Measurements from ENCODE around the gene MAST4.
A peak's percentile ranks its signal among the peaks of the same experiment; 100 is the strongest.

MAST4 gene

DNA sequence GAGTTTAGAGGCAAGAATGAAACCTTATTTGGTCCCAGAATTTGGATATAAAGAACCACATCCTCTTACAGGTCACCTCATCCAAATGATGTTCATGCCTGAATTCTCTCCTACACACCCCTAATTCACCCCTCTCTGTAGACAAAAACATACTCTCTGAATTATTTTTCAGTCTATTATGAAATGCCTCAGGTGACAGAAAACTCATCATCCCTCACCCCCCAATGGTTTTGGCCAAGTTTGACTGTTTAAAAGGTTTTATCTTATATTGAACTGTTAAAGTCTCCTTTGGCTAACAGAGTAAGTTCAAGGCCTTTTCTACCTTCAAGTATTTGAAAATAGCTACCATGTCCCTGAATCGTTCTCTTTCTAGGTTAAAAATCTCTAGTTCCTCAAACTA is 602.7 kb downstream of the MAST4 start:
- no peak for DNase-seq

DNA sequence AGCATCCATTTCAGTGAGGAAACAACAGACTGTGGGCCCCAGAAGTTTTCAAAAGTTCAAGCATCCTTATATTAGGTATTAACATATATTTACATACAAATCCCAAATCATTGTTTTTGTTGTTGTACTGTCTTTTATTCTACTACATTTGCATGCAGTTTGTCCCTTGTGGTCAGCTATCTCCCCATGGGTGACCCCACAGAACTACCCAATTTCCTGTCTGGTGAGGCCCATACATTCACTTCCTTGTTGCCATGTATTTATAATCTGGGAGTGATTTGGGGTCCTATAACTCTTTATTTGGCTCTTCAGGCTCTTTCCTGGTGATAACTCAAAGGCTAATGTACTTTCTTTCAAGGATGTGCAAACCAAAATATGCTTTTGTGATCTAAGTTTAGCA is 603.7 kb downstream of the MAST4 start:
- no peak for DNase-seq

- no peak for DNase-seq
Observed at GRCh38 chr5:67200809-67201562, 604.8 kb downstream of the MAST4 start.

DNA sequence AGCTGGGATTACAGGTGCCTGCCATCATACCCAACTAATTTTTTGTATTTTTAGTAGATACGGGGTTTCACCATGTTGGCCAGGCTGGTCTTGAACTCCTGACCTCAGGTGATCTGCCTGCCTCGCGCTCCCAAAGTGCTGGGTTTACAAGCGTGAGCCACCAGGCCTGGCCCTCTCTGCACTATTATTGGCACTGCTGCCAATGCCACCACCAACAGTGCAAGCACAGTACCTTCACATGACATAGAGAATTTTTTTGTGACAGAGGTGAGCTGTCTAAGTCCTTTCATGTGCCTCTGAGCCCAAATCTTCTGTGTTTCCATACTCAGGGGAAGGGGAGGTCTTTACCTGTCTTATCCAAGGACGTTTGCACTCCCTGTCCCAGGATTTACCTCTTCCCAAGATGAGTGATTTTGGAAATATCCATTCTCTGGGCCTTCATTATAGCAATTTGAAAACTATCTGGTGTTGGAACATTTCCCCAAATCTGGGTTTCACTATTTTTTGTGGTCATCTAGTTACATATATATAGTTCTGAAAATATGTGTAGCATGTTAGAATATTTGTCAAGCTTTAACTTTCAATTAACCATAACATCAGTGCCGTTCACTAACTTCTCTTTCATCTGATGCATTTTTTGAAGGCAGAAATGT is 605.8 kb downstream of the MAST4 start:
- DNase-seq = no peak

GRCh38 chr5:67202828-67203227 is 606.6 kb downstream of the MAST4 start:
- DNase-seq = no peak

- DNase-seq = no peak
Observed at GRCh38 chr5:67203701-67204074, 607.5 kb downstream of the MAST4 start.

- no peak for DNase-seq
Observed at GRCh38 chr5:67204821-67205220, 608.6 kb downstream of the MAST4 start.

DNA sequence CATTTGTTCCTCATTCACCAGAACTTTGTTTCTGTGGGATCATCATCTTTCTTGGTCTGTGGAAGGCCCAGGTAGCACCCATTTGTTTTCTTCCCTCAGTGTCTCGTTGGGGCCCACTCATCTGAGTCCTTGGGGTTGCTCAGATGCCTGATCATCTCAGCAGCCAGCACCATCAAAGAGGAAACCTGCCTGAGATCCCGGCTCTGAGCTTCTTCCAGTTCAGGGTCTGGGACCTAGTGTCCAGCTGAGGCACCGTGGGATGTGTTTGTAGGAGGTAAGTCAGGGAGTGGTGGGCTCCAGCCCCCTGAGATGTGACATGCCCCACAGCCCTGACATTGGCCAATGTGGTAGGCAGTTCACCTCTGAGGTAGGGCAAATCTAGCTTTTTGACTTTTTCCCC is 609.8 kb downstream of the MAST4 start:
- no peak for DNase-seq

DNA sequence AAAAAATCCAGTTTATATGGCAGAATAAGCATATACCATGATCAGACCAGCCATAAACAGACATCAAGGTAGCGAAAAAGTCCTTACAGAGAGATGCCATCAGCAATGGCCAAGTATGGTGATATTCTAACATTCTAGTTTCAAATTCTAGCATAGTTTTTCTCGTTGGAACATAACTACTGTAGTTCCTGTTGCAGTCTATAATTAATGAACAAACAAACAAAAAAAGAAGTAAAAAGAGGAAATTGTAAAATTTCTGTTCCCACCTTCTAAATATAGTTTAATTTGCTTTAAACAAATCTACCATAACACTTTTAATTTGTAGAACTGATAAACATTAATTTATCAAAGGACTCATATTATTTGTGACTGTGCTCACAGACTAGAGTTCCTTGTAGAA is 610.3 kb downstream of the MAST4 start:
- no peak for DNase-seq

GRCh38 chr5:67206929-67207328 is 610.7 kb downstream of the MAST4 start:
- DNase-seq = no peak

DNA sequence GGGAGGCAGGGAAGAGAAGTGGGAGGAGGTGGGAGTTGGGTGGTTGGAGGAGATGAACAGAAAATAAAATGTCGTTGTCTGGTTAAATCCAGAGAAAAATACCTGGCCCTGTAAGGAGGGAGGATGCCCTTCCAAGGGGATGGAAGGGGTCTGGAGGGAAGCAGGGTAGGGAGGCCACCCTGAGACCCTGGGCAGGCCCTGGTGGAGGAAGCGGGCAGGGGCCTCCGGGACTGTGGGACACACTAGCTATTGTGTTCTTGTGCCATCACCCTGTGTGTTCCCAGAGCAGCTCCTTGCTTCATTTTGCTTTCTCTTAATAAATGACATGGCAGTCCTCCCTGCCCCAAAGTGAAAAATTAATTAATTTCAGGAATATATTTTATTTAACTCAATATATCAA is 612.2 kb downstream of the MAST4 start:
- no peak for DNase-seq

GRCh38 chr5:67209141-67209771 is 613.1 kb downstream of the MAST4 start:
- DNase-seq = peak; percentile 69 to 71

- DNase-seq = no peak
Observed at GRCh38 chr5:67211926-67212325, 615.7 kb downstream of the MAST4 start.

GRCh38 chr5:67214036-67214435 is 617.8 kb downstream of the MAST4 start:
- DNase-seq = no peak

GRCh38 chr5:67214707-67215447 is 618.7 kb downstream of the MAST4 start:
- DNase-seq = no peak

DNA sequence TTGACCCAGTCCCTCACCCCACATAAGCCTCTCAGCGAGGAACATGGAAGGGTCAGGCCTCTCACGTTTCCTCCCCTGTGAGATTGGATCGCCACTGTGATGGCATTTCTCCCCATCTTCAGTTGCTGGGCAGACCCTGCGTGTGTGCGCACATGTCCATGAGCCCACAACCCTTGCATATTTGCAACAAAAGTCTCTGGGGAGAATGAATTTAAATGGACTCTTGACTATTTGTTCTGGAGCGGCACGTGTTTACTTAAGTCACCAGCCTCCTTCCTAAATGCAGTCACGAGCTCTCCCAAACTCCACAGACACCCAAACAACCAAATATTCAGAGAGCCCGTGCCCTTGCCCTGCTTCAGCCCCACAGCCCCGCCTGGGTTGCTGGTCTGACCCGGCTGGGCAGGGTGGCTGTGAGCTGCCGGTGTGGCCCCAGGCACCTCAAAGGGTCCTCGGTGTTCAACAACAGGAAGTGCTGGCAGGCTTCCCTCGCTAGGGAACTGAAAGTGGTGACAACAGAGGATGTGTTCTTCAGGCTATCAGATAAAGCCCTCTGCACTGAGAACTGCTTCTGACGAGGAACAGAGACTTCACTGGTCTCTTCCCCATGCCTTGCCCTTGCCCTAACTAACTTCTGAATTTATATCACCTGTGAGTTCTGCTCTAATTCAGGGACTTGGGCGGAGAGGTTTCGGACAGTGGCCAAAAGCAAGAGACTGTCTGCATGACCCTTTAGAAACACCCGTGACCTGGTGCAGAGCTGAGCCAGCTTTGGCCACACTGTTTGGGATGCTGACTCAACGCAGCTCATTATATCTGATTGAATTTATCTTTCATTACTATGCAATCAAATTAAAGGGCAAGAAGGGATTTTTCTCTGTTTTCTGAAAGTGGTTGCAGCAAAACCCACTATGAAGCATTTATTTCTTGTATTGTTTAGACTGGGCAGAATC is 619.6 kb downstream of the MAST4 start:
- DNase-seq = peak; percentile 4 to 12

- no peak for DNase-seq
Observed at GRCh38 chr5:67216564-67216963, 620.4 kb downstream of the MAST4 start.

All from NCI-H2081 (cell line).